ENCODE data around the gene ECM1.

Gene ECM1

DNA sequence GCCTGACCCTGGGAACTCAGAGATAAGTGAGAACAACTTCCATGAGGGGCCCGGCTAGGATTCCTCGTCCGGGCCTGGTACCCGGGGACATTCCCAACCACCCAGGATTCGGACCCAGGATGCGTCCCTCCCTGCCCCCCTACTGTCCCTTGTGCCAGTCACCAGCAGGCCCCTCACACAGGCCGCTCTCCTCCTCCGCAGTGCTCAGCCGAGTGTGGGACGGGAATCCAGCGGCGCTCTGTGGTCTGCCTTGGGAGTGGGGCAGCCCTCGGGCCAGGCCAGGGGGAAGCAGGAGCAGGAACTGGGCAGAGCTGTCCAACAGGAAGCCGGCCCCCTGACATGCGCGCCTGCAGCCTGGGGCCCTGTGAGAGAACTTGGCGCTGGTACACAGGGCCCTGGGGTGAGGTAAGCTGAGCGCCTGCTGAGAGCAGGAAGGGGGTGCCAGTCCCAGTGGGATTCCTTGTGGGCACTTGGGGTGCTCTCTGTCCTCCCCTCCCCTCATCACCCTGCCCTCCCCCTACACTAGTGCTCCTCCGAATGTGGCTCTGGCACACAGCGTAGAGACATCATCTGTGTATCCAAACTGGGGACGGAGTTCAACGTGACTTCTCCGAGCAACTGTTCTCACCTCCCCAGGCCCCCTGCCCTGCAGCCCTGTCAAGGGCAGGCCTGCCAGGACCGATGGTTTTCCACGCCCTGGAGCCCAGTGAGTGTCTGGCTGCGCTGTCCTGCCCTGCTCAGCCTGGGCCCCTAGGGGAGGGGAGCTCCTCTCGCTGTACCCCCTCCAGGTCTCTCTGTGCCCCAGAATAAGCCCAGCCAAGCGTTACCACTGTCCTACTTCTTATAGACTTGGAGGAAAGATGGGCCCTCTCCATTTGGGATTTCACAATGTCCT is 51.1 kb downstream of the ECM1 start:
- DNase-seq (ENCODE audit: low read depth): no peak

DNA sequence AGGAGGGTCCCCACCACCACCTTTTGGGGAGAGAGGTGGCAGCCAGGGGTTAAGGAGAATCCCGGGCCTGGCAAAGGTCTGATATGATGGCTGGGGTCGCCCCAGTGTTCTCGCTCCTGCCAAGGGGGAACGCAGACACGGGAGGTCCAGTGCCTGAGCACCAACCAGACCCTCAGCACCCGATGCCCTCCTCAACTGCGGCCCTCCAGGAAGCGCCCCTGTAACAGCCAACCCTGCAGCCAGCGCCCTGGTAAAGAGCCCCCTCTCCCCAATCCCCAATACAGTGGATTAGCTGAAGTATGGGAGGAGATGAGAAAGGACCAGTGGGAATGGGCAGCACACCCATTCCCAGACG is 51.7 kb downstream of the ECM1 start:
- no peak for DNase-seq (ENCODE audit: low read depth)

DNA sequence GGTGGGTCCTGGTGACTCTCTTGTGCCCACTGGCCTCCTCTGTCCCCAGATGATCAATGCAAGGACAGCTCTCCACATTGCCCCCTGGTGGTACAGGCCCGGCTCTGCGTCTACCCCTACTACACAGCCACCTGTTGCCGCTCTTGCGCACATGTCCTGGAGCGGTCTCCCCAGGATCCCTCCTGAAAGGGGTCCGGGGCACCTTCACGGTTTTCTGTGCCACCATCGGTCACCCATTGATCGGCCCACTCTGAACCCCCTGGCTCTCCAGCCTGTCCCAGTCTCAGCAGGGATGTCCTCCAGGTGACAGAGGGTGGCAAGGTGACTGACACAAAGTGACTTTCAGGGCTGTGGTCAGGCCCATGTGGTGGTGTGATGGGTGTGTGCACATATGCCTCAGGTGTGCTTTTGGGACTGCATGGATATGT is 52.1 kb downstream of the ECM1 start:
- DNase-seq (ENCODE audit: low read depth): peak; percentile 60

DNA sequence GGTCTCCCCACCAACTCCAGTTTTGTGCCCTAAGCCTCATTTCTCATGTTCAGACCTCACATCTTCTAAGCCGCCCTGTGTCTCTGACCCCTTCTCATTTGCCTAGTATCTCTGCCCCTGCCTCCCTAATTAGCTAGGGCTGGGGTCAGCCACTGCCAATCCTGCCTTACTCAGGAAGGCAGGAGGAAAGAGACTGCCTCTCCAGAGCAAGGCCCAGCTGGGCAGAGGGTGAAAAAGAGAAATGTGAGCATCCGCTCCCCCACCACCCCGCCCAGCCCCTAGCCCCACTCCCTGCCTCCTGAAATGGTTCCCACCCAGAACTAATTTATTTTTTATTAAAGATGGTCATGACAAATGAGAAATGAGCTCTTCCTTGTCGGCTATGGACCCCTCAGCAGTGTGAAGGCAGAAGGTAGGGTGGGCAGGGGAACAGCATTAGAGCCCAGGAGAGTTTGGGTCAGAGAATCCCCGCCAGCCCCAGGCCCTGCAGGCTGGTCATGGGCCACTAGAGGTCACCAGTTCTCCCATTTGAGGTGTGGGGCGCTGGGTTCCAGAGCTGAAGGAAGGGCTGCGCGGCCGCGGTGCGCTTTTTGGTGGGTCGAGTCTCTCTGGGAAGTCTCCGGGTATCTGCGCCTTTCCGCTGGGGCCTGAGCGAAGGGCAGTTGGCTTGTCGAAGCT is 52.8 kb downstream of the ECM1 start:
- DNase-seq (ENCODE audit: low read depth): peak; percentile 72

GRCh38 chr1:150561254-150561973 is 53.5 kb downstream of the ECM1 start:
- peak; percentile 46 for DNase-seq (ENCODE audit: low read depth)

- DNase-seq (ENCODE audit: low read depth): peak; percentile 83
Measured at GRCh38 chr1:150561974-150562445, 54.1 kb downstream of the ECM1 start.

- peak; percentile 55 for DNase-seq (ENCODE audit: low read depth)
Measured at GRCh38 chr1:150562446-150563339, 54.8 kb downstream of the ECM1 start.

Measured in activated T-helper 9 cell treated with anti-CD3 and anti-CD28 coated beads, Interleukin-2, amount 50 U/mL, for 16 hours (primary cell).